GM12873 (cell line): ENCODE measurements around the gene OSTM1.

Source experiments
- TF ChIP-seq, protein P1 (sequence below): IDR thresholded peaks from 2 replicates; pipeline ENCODE4 v1.5.1; 2012; ENCODE audit warnings: low read depth, mild to moderate bottlenecking, moderate library complexity, low read length, control low read depth; ENCODE audit not compliant: insufficient read depth; ENCODE audit errors: missing control alignments

Gene OSTM1

DNA sequence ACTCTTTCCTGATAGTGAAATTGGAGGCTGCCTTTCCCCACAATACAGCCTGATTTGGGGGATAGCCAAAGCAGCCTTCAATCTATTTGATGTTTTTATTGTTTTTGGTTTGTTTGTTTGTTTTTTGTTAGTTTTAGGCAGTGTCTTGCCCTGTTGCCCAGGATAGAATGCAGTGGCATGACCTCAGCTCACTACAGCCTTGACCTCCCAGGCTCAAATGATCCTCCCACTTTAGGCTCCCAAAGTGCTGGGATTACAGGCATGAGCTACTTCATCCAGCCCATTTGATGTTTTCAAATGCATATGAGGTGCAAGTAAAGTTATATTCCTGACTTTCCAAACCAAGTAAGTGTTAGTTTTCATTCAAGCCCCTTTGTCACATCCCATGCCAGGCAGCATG lies 75.2 kb downstream of the OSTM1 start:
- TF ChIP-seq, protein P1, sequence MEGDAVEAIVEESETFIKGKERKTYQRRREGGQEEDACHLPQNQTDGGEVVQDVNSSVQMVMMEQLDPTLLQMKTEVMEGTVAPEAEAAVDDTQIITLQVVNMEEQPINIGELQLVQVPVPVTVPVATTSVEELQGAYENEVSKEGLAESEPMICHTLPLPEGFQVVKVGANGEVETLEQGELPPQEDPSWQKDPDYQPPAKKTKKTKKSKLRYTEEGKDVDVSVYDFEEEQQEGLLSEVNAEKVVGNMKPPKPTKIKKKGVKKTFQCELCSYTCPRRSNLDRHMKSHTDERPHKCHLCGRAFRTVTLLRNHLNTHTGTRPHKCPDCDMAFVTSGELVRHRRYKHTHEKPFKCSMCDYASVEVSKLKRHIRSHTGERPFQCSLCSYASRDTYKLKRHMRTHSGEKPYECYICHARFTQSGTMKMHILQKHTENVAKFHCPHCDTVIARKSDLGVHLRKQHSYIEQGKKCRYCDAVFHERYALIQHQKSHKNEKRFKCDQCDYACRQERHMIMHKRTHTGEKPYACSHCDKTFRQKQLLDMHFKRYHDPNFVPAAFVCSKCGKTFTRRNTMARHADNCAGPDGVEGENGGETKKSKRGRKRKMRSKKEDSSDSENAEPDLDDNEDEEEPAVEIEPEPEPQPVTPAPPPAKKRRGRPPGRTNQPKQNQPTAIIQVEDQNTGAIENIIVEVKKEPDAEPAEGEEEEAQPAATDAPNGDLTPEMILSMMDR = no peak

DNA sequence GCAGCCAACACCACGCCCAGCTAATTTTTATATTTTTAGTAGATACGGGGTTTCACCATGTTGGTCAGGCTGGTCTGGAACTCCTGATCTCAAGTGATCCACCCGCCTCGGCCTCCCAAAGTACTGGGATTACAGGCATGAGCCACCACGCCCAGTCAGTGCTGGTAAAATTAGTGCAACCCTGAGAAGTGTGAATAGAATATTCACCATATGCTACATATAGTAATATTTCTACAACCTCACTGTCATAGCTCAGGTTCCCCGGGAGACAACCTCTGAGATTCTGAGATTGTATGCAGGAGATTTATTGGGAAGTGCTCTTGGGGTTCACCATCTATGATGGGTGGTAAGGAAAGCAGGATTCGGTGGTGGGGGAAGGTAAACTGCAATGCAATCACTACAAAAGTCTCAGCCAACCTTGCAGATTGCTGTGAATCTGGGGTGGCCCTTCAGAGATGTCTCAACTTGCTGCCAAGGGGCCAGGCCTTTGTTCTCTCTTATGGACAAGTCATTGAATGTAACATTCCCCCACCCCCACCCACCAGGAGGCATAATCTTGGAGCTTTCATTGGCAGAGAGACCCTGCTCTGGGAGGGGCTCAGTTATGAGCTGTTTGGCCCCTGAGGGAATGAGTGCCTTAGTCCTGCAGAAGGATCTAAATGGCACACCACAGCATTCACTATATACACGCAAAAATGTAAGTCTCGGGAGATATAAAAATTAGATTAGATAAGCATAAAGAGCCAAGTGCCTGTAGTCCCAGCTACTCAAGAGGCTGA lies 82.6 kb downstream of the OSTM1 start:
- TF ChIP-seq, protein P1 = no peak
